Bronchial epithelial cell (primary cell): ENCODE results near the gene HNRNPUL1. TPM values are rescaled to one million over a fixed set of nuclear protein-coding genes. Genes with fewer than 3 reads are reported as not detected.

Source experiments
- DNase-seq: peaks from one replicate; pipeline ENCODE4 v3.0.0-alpha.2; 2010; ENCODE audit warnings: low read depth
- FAIRE-seq: peaks from 2 replicates; lab custom pipeline; 2011; peaks lifted over from hg19 to GRCh38; lab: Jason Lieb, UNC
- H3K27me3 ChIP-seq: 2 replicates; pipeline ENCODE4 v1.5.1; 2011; ENCODE audit warnings: low read length; ENCODE audit not compliant: control insufficient read depth, insufficient read depth
- H3K36me3 ChIP-seq: 2 replicates; pipeline ENCODE4 v1.5.1; 2011; ENCODE audit warnings: low read length; ENCODE audit not compliant: control insufficient read depth, insufficient read depth
- H3K4me3 ChIP-seq: 2 replicates; pipeline ENCODE4 v1.5.1; 2011; ENCODE audit warnings: mild to moderate bottlenecking, low read depth, low read length, control low read depth
- total RNA-seq: library from RNA; depleted of rRNA; stranded (reverse); fragments of >200 nt; gene quantifications from 2 replicates; pipeline ENCODE4 v1.2.1, GENCODE V29; 2014
- TF ChIP-seq, protein P1 (sequence below): IDR thresholded peaks from 2 replicates; pipeline ENCODE4 v1.5.1; 2011; ENCODE audit warnings: mild to moderate bottlenecking, moderate library complexity, low read length, control low read depth, inconsistent platforms; ENCODE audit not compliant: insufficient read depth, severe bottlenecking

Gene HNRNPUL1
- total RNA-seq, 1 donor from 2014 or later = 41.9 TPM

- H3K36me3 ChIP-seq = peaks cover 54% of the 10 kb centered on the region
- TF ChIP-seq, protein P1, sequence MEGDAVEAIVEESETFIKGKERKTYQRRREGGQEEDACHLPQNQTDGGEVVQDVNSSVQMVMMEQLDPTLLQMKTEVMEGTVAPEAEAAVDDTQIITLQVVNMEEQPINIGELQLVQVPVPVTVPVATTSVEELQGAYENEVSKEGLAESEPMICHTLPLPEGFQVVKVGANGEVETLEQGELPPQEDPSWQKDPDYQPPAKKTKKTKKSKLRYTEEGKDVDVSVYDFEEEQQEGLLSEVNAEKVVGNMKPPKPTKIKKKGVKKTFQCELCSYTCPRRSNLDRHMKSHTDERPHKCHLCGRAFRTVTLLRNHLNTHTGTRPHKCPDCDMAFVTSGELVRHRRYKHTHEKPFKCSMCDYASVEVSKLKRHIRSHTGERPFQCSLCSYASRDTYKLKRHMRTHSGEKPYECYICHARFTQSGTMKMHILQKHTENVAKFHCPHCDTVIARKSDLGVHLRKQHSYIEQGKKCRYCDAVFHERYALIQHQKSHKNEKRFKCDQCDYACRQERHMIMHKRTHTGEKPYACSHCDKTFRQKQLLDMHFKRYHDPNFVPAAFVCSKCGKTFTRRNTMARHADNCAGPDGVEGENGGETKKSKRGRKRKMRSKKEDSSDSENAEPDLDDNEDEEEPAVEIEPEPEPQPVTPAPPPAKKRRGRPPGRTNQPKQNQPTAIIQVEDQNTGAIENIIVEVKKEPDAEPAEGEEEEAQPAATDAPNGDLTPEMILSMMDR = no peak
- DNase-seq (no peak), FAIRE-seq (no peak)
- no peaks in the 10 kb centered on the region for H3K27me3 ChIP-seq
- H3K4me3 ChIP-seq = no peak overlapping the region
Measured at GRCh38 chr19:41295499-41295898, 31.3 kb downstream of the HNRNPUL1 start.

DNA sequence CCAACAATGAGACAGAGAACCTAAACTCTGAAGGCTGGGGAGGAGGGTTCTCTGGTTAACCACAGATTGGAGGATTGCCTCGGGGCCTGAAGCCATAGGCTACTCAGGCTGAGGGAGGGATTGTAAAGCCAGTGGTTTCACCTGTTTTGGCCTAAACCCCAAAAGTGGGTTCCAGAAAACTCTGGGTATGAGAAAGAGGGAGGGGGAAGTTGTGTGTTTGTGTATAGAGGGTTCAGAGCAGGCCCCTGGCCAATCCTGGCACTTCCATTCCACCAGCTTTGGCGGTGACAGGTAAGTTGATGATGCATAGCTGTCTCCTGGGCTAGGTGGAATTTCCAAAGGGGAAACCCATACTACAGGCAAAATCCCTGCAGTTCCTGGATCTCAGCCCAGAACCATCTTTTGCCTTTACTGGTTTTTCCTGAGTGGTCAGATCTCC, 32.3 kb downstream of the HNRNPUL1 start:
- FAIRE-seq (no peak), DNase-seq (peak; percentile 63)
- Histone ChIP-seq H3K27me3 (no peaks in the 10 kb centered on the region), H3K4me3 (no peak overlapping the region), H3K36me3 (peaks cover 56% of the 10 kb centered on the region)
- TF ChIP-seq, protein P1 = no peak

- FAIRE-seq = no peak
- no peak for DNase-seq
- Histone ChIP-seq H3K27me3 (no peaks in the 10 kb centered on the region), H3K36me3 (peaks cover 54% of the 10 kb centered on the region), H3K4me3 (no peak overlapping the region)
- TF ChIP-seq, protein P1 = no peak
Measured at GRCh38 chr19:41297628-41298347, 33.6 kb downstream of the HNRNPUL1 start.

GRCh38 chr19:41298348-41298964, 34.3 kb downstream of the HNRNPUL1 start:
- Histone ChIP-seq H3K27me3 (no peaks in the 10 kb centered on the region), H3K36me3 (peaks cover 55% of the 10 kb centered on the region), H3K4me3 (no peak overlapping the region)
- no peak for FAIRE-seq
- TF ChIP-seq, protein P1 = no peak
- no peak for DNase-seq

GRCh38 chr19:41299046-41299754, 35.0 kb downstream of the HNRNPUL1 start:
- DNase-seq (no peak), FAIRE-seq (no peak)
- Histone ChIP-seq H3K36me3 (peaks cover 49% of the 10 kb centered on the region), H3K4me3 (no peak overlapping the region), H3K27me3 (no peaks in the 10 kb centered on the region)
- TF ChIP-seq, protein P1 = no peak
